Retinal pigment epithelial cell (primary cell): Measurements from ENCODE around the gene CHST15.
"Not testable (repeated sequence)": the region's sequence is repeated elsewhere in the genome, so short reads cannot be mapped to it uniquely, and the experiment has no call there.

ENCODE experiments used
- DNase-seq: peaks from one replicate; pipeline ENCODE4 v3.0.0-alpha.2; 2010; ENCODE audit warnings: low read depth
- H3K4me3 ChIP-seq: 2 replicates; pipeline ENCODE4 v1.5.1; 2011; ENCODE audit warnings: mild to moderate bottlenecking, low read length, control low read depth, moderate library complexity
- CTCF ChIP-seq: conservative IDR thresholded peaks from 2 replicates; pipeline ENCODE4 v1.5.1; 2011; ENCODE audit warnings: low read depth, low read length, control low read depth, inconsistent platforms

CHST15 gene

GRCh38 chr10:124099604-124100003 is 6.2 kb upstream of the CHST15 start:
- H3K4me3 ChIP-seq, result no peak overlapping the region
- no peak for TF ChIP-seq CTCF
- DNase-seq, result no peak

GRCh38 chr10:124098575-124098974 is 5.2 kb upstream of the CHST15 start:
- no peak for TF ChIP-seq CTCF

GRCh38 chr10:124097883-124098282 is 4.5 kb upstream of the CHST15 start:
- DNase-seq, result no peak
- TF ChIP-seq CTCF, result no peak
- H3K4me3 ChIP-seq, result no peak overlapping the region

More at GRCh38 chr10:124098575-124098974, 5.2 kb upstream of the CHST15 start:
- no peak for DNase-seq
- H3K4me3 ChIP-seq, result no peak overlapping the region

GRCh38 chr10:124096494-124096893 is 3.1 kb upstream of the CHST15 start:
- no peak overlapping the region for H3K4me3 ChIP-seq
- no peak for TF ChIP-seq CTCF
- no peak for DNase-seq

- DNase-seq, H3K4me3 ChIP-seq: not testable (repeated sequence)
These were observed 2.4 kb upstream of the CHST15 start for GRCh38 chr10:124095801-124096200.

- DNase-seq, result no peak
These were observed 1.7 kb upstream of the CHST15 start for GRCh38 chr10:124095096-124095495.

GRCh38 chr10:124094419-124094785 is 1.0 kb upstream of the CHST15 start:
- no peak for DNase-seq
- no peak for TF ChIP-seq CTCF
- no peak overlapping the region for H3K4me3 ChIP-seq

More at GRCh38 chr10:124095096-124095495, 1.7 kb upstream of the CHST15 start:
- no peak overlapping the region for H3K4me3 ChIP-seq
- TF ChIP-seq CTCF, result no peak

- H3K4me3 ChIP-seq, result peak overlapping the region; percentile 64
- DNase-seq, result not testable (repeated sequence)
These were observed 498 bp upstream of the CHST15 start for GRCh38 chr10:124093774-124094418.
